ENCODE measurements around the gene N4BP3. TPM values are rescaled to one million over a fixed set of nuclear protein-coding genes. Genes with fewer than 3 reads are reported as not detected.

The N4BP3 gene
- total RNA-seq, 1 experiment from 2014 or later = 46.2 TPM

- peak overlapping the region; percentile 48; the same call in 1 of the 2 replicates for H3K4me3 Mint-ChIP-seq
- peaks cover 59% of the 10 kb centered on the region for H3K36me3 Mint-ChIP-seq
- H3K27me3 Mint-ChIP-seq (ENCODE audit: low read depth) = no peaks in the 10 kb centered on the region
- peaks cover 13% of the 10 kb centered on the region for H3K4me1 Mint-ChIP-seq
- POLR2A ChIA-PET = interaction anchor here (0.6 to 2.1 kb wide), 2 partner anchors 24 to 74 kb away, joined by 5 to 7 read pairs; no protein-coding TSS in a partner anchor
- TF ChIP-seq ZNF232 (CRISPR knock-in tag; IDR thresholded peaks at IDR 0.05) (no peak), CREB1 (CRISPR knock-in tag; IDR thresholded peaks at IDR 0.05) (peak; percentile 33; the same call in 1 of the 2 replicates), IRF1 (CRISPR knock-in tag; IDR thresholded peaks at IDR 0.05) (no peak), ATF6 (CRISPR knock-in tag; IDR thresholded peaks at IDR 0.05) (no peak), ZNF425 (CRISPR knock-in tag; conservative IDR thresholded peaks at IDR 0.05) (no peak; the same call in 1 of the 2 replicates), NFATC4 (CRISPR knock-in tag; IDR thresholded peaks at IDR 0.05) (peak; percentile 4; the same call in 1 of the 2 replicates), ARID4B (CRISPR knock-in tag; IDR thresholded peaks at IDR 0.05; ENCODE audit: borderline replicate concordance) (no peak), ERG (CRISPR knock-in tag; IDR thresholded peaks at IDR 0.05) (0 out of 2 replicates have a peak, but pooled peaks have one; percentile 27), PRRX2 (CRISPR knock-in tag; IDR thresholded peaks at IDR 0.05) (peak; percentile 54), ZNF281 (CRISPR knock-in tag; IDR thresholded peaks at IDR 0.05) (0 out of 2 replicates have a peak, but pooled peaks have one; percentile 10), SOX15 (CRISPR knock-in tag; IDR thresholded peaks at IDR 0.05) (no peak), ETV6 (CRISPR knock-in tag; IDR thresholded peaks at IDR 0.05) (0 out of 2 replicates have a peak, but pooled peaks have one; percentile 28), E2F1 (CRISPR knock-in tag; IDR thresholded peaks at IDR 0.05) (no peak), NFE2L1 (CRISPR knock-in tag; IDR thresholded peaks at IDR 0.05) (no peak), ATF2 (CRISPR knock-in tag; IDR thresholded peaks at IDR 0.05; ENCODE audit: borderline replicate concordance, low read depth) (no peak)
- DNase-seq (ENCODE audit: low spot score) = no peak
- no peaks in the 10 kb centered on the region for H3K9me3 Mint-ChIP-seq
- peak overlapping the region; percentile 68; the same call in 1 of the 2 replicates for H3K27ac Mint-ChIP-seq
- CTCF ChIA-PET = interaction anchor here (4.0 to 10.7 kb wide), 2 partner anchors 31 to 74 kb away, joined by 24 to 131 read pairs; no protein-coding TSS in a partner anchor
- no peak for ATAC-seq
Observed at GRCh38 chr5:178150977-178151734, 37.8 kb downstream of the N4BP3 start.

All from WTC11 (cell line).